ENCODE measurements around the gene PPFIA4.

PPFIA4 gene

GRCh38 chr1:203127666-203128430 is 101.6 kb downstream of the PPFIA4 start, which contains the start of gene ADORA1:
Gene ADORA1 (plus strand): TSS chr1:203127726. CDS start chr1:203128842, 1,116 bp downstream.
- Histone ChIP-seq H2AFZ (ENCODE audit: low read depth, low read length) (no peak within 1 kb of the TSS), H3K4me3 (ENCODE audit: low read depth in 1 of 2, low read length in 2 of 2) (no peak within 1 kb of the TSS), H3K27me3 (ENCODE audit: insufficient read depth, low read length, poor library complexity) (peaks cover 31% of the 10 kb centered on the region), H4K20me1 (ENCODE audit: insufficient read depth, low read length) (peaks cover 7% of the 10 kb centered on the region; the same call in 1 of the 2 replicates), H3K4me1 (ENCODE audit: insufficient read depth, low read length) (no peaks in the 10 kb centered on the region), H3K36me3 (ENCODE audit: insufficient read depth, low read length) (no peaks in the 10 kb centered on the region), H3K27ac (ENCODE audit: low read length) (no peak within 1 kb of the TSS), H3K9me3 (ENCODE audit: insufficient read depth, low read length, severe bottlenecking) (no peaks in the 10 kb centered on the region), H3K9ac (ENCODE audit: low read depth, low read length) (no peak within 1 kb of the TSS), H3K79me2 (ENCODE audit: insufficient read depth, low read length) (no peaks in the 10 kb centered on the region), H3K4me2 (ENCODE audit: insufficient read depth, low read length) (no peak within 1 kb of the TSS)
- ATAC-seq (ENCODE audit: insufficient read depth, low read depth) (no peak), DNase-seq (no peak)
- TF ChIP-seq EZH2 (IDR thresholded peaks at IDR 0.05; ENCODE audit: borderline replicate concordance, low read depth, low read length, severe bottlenecking): no peak
- no peak for TF ChIP-seq CTCF (IDR thresholded peaks at IDR 0.05; ENCODE audit: borderline replicate concordance, extremely low read depth, low read length, poor library complexity, severe bottlenecking)

GRCh38 chr1:203128431-203128715 is 102.1 kb downstream of the PPFIA4 start:
- Histone ChIP-seq H3K27ac (ENCODE audit: low read length) (no peak overlapping the region), H3K4me2 (ENCODE audit: insufficient read depth, low read length) (no peak overlapping the region)

More at GRCh38 chr1:203128431-203128715, 102.1 kb downstream of the PPFIA4 start:
- TF ChIP-seq EZH2 (IDR thresholded peaks at IDR 0.05; ENCODE audit: borderline replicate concordance, low read depth, low read length, severe bottlenecking) (no peak), CTCF (IDR thresholded peaks at IDR 0.05; ENCODE audit: borderline replicate concordance, extremely low read depth, low read length, poor library complexity, severe bottlenecking) (no peak)
- H3K4me1 ChIP-seq (ENCODE audit: insufficient read depth, low read length): no peaks in the 10 kb centered on the region
- DNase-seq (no peak), ATAC-seq (ENCODE audit: insufficient read depth, low read depth) (no peak)
- no peak overlapping the region for H2AFZ ChIP-seq (ENCODE audit: low read depth, low read length)
- H3K36me3 ChIP-seq (ENCODE audit: insufficient read depth, low read length): no peaks in the 10 kb centered on the region
- H3K27me3 ChIP-seq (ENCODE audit: insufficient read depth, low read length, poor library complexity): peaks cover 26% of the 10 kb centered on the region
- H3K9ac ChIP-seq (ENCODE audit: low read depth, low read length): no peak overlapping the region
- H4K20me1 ChIP-seq (ENCODE audit: insufficient read depth, low read length): peaks cover 7% of the 10 kb centered on the region; the same call in 1 of the 2 replicates
- no peaks in the 10 kb centered on the region for H3K79me2 ChIP-seq (ENCODE audit: insufficient read depth, low read length)
- no peaks in the 10 kb centered on the region for H3K9me3 ChIP-seq (ENCODE audit: insufficient read depth, low read length, severe bottlenecking)
- H3K4me3 ChIP-seq (ENCODE audit: low read depth in 1 of 2, low read length in 2 of 2): no peak overlapping the region

All from DND-41 (cell line).